Left renal cortex interstitium (tissue), 4 donors: ENCODE data around the gene TBC1D17. TPM values are rescaled to one million over a fixed set of nuclear protein-coding genes. Genes with fewer than 3 reads are reported as not detected.

Source experiments
- DNase-seq, 4 donors: peaks; one replicate each; pipeline ENCODE4 v3.0.0-alpha.2; 2013; ENCODE audit warnings: low read depth in 4 of 4, low spot score in 2 of 4, missing footprints in 1 of 4
- polyA plus RNA-seq, 4 donors: library from polyadenylated mRNA; unstranded; fragments of 120-200 nt; gene quantifications; one replicate each; pipeline ENCODE4 v1.2.1, GENCODE V29; 2013; ENCODE audit not compliant: insufficient read length in 4 of 4

The TBC1D17 gene
- polyA plus RNA-seq, 4 donors: 38.5 to 61.3 (median 48.5) TPM

DNA sequence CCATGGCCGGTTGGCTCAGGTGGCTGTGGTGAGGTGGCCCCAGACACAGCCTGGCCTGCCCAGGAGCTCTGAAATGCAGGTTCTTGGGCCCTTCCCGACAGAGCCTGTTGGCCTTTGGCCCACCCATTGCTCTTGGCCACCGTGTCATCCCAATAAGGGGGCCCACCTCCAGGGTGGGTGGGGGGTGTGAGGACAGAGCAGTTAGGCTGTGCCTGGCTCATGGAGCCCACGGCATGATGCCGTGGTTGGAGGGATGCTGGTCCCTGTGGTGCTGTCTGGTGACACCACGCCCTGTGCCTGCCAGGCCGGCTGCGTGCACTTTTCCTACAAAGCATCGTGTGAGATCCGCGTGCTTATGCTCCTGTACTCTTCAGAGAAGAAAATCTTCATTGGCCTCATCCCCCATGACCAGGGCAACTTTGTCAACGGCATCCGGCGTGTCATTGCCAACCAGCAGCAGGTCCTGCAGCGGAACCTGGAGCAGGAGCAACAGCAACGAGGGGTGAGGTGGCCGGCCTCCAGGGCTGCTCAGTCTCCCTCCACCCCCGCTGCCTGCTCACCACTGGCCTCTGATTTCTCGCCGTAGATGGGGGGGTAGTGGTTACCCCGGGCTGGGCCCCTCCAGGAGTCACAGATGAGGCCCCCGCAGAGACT, 17.7 kb upstream of the TBC1D17 start:
- no peak for DNase-seq

DNA sequence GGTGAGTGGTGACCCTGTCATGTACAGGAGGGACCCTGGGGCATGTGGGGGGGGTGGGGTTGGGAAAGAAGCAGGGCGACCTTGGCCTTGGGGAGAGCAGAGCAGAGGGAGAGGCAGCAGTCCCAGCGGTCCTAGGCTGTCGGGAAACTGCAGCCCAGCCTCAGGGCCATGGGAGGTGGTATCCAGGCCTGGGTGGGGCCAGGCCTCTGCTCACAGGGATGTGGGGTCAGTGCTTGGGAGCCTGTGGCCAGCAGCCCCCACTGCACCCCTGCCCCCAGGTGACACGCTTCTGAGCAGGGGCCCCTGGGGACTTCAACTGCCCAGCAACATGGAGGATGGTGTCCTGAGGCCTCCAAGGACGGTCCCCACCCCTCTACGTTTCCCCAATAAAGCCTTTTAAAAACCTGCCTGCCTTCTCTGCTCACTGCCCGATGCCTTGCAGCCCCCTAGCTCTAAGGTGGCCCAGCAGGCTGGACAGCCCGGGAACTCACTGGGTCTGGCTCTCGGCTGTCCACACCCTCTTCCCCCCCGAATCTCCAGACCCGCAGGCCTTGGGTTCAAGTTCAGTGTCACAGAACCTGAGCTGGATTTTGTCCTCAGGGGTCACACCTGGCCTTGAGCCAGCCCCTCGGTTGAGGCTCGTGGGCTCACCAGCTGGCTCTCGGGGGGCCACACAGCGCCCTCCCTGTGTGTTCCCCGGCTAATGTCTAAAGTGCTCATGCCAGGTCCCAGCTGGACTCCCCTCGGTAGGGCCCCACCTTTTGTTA, 17.0 kb upstream of the TBC1D17 start:
- DNase-seq: no peak

DNA sequence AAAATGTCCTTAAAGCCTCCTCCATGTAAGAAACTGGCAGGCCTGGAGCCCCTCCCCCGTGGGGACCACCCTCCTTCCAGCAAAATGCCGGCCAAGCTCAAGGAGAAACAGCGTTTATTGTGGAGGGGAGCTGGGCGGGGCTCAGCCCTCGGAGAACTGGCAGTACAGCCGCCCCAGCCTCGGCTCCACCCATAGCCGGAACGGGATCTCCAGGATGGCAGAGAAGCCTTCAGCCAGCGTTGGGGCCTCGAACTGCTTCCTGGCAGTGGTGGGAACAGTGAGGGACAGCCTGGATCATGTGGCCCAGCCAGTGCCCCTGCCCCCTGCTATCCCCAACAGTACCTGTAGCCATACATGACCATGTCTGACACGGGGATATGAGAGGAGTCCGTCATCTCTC, 16.4 kb upstream of the TBC1D17 start:
- DNase-seq: no peak

DNA sequence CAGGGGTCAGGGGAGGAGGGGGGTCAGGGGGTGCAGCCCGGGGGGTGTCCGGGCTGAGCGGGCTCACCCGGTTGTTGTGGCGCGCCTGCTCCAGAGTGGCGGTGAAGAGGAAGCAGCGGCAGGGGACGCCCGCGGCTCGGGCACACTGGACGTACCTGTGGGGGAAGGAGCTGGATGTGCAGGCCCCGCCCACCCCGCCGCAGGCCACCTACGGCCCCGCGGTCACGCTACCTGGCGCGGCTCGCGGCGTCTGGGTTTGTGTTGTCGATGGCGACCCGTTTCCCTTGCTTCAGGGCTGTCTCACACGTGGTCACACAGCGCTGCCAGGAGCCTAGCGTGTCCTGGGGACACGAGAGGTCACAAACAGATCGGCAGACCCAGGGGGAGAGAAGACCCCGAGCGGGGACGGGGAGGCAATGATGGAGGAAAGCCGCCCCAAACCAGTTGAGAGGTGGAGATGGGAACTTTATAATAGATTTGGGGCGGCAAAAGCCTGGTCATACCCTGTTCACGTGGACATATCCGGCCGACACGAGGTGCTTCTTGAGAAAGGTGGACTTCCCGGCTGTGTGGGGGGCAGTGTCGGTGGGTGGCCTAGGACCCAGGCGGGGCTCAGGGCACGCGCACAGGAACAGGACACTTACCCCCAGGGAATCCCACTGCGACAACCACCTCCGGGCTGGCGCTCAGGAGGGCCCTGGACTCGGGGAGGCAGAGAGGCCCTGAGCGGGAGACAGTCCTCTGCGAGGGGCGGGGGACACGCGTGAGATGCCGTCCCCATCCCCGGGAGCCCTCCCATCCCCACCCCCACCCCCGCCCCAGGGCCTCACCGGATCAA, 15.7 kb upstream of the TBC1D17 start:
- DNase-seq: no peak

DNA sequence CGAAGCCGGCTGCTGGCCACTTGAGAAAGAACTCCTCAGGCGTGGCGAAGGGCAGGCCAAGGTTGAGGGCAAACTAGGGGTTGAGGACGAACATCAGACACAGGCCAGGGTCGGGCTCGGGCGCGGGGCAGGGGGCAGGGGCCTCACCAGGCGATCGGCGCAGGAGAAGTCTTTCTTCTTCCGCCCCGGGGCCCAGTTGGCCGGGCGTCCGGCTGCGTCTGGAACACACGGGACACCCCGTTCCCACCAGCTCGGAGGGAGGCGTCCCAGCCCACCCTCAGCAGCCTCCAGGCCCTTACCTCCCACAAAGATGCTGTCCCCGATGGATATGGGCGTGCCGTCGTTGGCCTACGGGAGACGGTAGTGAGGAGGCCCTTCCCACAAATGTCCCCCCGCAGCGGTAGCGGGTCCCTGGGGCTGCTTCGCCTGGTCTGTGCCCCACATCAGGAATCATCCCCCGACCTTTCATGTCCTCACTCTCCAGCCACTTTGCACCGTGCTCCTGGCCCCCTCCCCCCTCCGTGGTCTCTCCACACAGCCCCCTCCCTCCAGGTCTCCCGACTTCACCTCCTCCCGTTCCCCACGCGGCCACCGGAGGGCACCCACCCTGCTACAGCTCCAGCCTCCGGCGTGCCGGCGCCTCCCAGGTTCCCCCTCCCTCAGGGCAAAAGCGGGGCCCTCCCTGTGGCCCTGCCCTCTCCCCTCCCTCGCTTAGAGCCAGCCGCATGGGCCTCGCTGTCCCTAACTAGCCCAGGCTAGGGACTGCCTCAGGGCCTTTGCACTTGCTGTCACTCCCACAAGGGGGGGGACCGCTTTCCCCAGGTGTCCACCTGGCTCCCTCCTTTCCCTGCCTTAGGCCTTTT, 14.9 kb upstream of the TBC1D17 start:
- no peak for DNase-seq

DNA sequence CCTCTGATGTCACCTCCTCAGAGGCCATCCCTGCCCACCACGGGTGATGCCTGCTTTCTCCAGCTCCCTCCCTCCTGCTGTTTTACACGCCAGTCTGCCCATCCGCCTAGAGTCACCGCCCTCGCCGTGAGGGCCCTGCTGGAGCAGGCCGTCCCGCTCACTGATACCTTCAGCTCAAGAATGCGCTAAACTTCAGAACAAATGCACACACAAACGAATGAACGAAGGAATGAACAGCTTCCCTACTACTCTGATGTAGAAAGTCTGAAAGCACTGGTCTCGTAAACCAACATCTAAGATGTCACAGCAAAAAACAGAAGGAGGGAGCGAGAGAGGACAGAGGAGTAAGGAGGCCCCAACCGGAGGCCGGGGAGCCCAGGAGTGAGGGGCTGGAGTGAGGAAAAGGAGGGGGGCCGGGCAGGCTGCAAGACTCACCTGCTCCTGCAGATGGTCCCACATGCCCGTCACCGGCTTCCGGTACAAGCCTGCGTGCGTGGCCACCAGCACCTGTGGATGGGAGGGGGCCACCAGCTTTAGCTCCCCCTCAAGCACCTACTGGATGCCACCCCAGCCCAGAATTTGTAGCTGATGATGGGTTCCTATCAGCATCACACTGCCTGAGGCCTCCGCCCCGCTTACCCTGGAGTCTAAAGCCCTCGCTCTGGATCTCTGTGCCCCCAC, 14.1 kb upstream of the TBC1D17 start:
- DNase-seq: no peak

DNA sequence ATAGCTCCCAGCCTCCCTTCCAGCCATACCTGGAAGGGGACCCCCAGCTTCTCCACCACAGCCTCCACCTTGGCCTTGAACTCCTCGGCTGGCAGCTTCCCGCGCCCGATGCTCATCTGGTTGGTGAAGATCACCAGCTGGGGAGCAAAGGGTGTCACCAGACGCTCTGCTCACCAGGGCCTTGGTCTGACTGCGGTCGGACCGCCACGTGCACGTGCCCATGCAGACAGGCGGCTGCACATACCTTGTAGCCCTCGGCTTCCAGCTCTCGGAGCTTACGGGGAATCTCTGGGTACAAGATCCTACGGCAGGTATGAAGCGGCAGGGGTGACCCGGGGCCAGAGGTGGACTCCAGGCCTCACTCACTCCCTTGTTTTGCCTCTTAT, 13.6 kb upstream of the TBC1D17 start:
- no peak for DNase-seq

DNA sequence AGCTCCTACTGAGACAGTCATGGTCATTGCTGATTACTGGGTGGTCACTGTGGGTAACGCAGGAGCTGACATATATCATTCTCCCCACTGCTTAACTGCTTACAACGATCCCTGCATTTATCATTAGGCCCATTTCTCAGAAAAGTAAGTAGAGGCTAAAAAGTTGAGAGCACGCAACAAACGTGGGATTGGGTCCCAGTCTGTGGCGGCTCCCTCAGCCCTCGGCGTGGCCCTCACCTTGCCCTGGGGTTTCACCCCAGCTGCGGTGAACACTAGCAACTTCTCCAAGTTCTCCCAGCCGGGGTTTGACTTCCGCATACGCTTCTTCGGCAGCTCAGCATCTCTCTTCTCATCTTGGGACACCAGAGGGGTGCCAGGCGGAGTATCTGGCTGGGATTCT, 12.6 kb upstream of the TBC1D17 start:
- DNase-seq: no peak

DNA sequence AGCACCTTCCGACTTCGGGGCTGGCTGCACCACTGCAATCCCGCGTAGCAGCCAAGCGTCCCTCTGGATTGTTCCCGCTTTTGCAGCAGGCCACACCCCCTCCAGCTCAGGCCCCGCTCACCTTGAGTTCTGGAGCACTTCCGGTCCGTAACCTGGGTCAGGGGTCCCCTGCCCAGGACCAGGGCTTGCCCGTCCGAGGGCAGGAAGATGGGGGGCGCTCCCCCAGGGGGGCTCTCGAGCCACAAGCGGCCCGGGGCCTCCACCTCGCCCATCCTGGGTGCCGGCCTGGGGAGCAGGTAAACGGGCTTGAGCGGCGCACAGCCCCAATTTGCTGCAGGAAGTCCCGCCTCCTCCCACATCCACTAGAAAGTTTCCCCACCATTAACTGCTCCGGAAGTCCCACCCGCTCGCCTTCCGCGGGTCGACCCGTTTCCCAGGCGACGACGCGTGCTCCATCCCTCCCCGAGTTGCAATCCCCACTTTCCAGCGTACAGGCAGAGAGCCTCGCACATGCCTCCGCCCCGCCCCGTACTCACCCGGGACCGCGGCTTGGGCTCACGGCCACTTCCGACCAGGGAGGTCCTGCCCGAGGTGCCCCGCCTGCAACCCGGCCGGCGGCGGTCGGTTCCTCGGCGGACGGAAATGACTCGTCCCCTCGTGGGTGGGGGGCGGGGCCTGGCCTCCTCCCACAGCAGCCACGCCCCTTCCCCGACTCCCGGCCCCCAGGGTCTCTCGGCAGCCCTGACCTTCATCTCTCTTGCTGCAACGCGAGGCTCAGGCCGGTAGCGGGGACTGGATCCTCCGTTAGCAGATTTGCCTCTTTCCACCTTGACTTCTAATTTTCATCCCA, 10.3 kb upstream of the TBC1D17 start, which contains the start of gene PNKP:
Gene PNKP (minus strand): TSS at position 644 of the 850 bp plus-strand sequence. CDS start 372 bp downstream, at position 272.
- DNase-seq: peak; percentile 84 to 88 (median 88)

DNA sequence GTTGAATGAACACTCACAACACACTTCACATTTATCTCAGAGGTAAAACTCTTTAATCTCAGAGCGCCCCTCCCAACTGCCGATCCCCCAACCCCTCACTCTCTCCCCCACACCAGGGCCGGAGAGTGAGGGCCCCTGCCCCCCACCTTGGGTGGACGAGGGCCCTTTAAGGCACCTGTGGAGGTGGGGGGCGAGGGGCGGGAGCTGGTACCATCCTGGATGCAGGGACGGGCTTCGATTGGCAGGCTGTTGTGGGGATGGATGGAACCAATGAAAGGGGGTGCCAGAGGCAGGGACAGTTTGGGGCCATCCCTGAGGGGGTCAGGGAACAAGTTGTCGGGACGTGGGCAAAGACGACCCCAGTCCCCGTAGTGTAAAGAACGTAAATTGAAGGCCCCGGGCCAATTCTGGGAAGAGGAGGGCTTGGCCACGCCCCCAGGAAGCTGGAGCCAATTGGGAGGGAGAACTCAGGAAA, 8.5 kb upstream of the TBC1D17 start:
- DNase-seq: no peak

DNA sequence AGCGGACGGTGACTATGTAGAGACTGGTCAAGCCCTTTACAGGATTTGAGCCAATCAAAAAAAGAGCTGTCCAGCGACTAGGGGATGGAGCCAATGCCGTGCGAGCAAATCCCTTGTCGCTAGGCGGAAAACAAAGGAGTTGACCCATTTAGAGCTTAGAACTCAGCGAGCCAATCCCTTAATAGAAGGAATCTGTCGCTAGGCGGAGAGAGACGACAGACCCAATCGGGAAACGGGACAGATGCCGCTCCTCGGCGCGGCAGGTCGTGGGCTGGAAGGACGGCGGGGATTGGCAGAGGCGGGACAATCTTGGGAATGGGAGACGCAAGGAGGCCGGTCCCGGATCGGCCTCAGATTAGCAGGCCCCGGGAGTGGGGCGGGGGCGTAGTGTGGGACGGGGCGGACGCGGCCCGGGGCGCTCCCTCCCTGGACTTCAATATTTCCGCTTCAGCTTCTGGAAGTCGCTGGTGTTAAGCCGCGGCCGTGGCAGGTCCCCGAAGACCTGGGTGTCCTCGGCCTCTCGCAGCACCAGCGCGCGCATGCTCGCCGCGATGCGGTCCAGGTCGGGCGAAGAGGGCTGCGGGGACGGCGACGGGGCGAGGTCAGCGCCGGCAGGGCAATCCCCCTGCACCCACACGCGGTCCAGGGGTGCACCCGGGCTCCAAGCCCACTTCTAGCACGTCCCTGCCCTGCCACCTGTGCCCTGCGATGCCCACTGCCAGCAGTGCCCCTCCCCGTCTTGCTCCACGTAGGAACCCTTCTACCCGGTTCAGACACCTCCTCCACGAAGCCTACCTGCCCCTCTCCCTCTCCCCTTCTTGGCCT, 7.8 kb upstream of the TBC1D17 start:
- DNase-seq: peak; percentile 98 to 100 (median 98)

DNA sequence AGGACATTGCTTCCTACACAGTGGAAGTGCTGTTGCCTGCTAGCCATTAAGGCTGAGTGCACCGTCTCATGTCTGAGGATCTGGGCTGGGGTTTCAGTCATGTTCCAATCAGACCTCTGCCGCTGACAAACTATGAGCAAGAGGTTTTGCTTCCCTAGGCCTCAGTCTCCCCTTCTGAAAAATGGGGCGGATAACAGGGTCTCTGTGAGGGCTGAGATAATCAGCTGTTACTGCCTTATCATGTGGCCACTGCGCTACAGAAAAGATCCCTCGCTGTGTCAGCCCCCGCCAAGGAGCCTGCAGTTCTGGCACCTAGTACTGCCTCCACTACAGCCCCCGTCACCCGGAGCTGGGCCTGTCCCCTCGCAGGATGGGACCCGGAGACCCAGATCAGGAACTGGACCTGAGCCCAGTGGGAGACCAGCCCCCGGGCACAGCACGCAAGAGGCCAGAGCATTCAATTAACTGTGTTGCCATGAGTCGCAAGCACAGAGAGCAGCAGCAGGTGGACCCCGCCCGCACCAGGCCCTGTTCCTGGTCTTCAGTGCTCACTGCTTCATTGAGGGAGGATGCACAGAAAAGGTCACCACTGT, 7.1 kb upstream of the TBC1D17 start:
- DNase-seq: no peak

DNA sequence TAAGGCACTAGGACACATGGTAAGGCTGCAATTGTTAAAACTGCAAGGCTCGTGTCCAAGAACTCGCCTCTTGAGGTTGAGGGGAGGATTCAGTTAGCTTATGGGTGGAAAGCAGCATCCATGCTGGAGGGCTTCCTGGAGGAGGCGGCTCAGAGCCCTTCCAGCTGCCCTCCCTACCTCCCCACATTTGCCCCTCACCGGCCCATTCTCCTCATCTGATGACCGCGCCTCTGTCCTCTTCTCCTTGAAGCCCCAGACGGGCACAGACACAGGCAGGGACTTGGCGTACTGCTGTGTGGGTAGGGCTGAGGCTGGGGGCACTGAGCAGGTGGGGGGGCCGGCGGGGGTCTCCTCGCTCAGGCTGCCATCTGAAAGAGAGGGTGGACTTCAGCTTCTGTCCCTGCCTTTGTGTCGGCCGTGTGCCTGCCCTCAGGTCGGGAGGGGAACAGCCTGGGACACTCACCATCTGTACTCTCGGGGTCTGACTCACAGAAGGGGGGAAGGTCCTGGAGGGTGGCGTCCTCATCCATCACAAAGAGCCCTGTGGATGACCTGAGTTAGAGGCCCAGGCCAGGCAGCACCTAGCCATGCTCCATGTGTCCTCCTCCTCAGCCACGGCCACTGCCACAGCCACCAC, 6.0 kb upstream of the TBC1D17 start:
- no peak for DNase-seq

DNA sequence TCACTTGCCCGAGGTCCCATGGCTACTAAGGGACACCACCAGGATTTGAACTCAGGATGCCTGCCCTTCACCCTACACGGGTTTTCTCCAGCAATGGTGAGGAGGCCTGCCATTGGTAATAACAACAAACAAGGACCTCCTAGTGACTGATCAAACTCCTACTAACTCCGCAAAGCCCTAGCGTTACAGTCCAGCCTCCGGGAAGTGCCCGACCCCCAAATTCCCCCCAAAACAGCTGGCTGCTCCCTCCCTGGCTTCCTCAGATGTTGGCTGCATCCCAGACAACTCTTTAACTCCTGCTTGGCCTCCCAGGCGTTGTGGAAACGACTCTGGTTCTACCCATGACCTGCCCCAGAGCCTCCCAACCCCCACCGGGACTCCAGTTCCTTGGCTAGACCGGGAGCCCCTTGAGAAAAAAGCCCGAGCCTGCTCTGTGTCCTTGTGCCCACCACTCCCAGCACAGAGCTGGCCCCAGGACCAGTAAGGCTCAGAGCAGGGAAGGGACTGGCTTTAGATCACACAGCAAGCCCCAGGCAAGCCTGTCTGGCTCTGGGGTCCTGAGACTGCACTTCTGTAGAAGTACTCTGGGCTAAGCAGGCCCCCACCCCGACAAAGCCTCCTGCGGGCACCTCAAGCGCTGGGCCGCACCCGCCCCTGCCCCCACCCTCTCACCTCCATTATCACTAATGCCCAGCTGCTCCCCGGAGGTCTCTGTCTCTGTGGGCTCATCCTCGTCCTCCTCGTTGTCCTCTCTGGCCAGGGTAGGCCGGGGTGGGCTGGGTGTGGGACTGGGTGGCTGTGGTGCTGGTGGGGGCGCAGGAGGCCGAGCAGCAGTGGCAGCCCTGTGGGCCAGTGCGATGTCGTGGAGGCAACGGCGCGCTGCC, 5.0 kb upstream of the TBC1D17 start:
- no peak for DNase-seq

DNA sequence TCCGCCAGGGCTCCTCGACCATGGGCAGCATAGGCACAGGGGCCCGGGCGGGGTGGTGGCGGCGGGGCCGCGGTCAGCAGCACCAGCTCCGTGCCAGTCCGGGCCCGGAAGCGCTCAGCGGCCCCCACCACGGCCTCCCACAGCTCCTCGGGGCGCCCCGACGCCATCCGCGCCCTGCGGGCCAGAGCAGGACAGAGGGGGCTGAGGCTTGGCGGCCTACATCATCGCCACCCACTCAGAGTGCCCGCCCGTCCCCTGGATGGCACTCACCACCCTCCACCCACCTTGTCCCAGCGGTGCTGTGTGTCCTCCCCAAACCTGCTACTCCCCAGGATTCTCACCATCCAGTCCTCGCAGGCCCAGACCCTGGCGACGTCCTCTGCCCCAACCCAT, 4.4 kb upstream of the TBC1D17 start:
- DNase-seq: no peak

DNA sequence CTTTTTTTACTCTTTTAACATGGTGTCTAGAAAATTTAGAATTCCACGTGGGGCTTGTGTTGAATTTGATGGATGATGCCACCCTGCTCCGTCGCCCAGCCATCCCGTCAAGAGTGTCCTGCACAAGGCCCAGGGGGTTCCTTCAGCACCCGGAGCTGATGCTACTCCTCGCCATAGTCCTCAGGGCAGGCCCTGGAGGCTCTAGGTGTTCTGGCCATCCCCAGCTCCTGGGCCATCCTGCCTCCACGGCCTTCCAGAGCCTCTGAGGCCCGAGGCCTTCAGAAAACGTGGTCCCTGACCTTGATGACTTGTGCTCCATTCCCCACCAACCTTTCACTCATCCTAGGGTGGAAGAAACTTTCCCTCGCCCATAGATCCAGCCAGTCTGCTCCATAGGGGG, 3.7 kb upstream of the TBC1D17 start:
- no peak for DNase-seq
